ENCODE measurements around the gene PARD6B.
"Not testable (repeated sequence)": the region's sequence is repeated elsewhere in the genome, so short reads cannot be mapped to it uniquely, and the experiment has no call there.

The PARD6B gene, protein sequence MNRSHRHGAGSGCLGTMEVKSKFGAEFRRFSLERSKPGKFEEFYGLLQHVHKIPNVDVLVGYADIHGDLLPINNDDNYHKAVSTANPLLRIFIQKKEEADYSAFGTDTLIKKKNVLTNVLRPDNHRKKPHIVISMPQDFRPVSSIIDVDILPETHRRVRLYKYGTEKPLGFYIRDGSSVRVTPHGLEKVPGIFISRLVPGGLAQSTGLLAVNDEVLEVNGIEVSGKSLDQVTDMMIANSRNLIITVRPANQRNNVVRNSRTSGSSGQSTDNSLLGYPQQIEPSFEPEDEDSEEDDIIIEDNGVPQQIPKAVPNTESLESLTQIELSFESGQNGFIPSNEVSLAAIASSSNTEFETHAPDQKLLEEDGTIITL

GRCh38 chr20:50731055-50731929 lies at the start of gene PARD6B:
Gene PARD6B, plus strand, starts transcription at chr20:50731580. Its CDS starts 207 bp downstream, at chr20:50731787.
- DNase-seq (ENCODE audit: low read depth) = peak; percentile 99

DNA sequence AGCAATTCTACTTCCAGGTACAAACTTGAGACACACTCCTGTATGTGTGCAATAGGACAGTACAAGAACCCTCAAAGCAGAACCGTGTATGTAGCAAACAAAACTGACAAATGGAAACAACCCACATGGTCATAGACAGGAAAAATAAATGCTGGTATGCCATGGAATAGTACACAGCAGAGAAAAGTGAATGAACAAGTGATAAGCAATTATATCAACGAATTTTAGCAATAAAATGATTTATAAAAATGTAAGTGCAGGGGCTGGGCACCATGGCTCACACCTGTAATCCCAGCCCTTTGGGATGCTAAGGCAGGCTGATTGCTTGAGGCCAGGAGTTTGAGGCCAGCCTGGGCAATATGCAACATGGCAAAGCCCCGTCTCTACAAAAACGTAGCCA lies 49.3 kb upstream of the PARD6B start:
- no peak for DNase-seq (ENCODE audit: low read depth)

- no peak for DNase-seq (ENCODE audit: low read depth)
Observed at GRCh38 chr20:50682947-50683530, 48.3 kb upstream of the PARD6B start.

DNA sequence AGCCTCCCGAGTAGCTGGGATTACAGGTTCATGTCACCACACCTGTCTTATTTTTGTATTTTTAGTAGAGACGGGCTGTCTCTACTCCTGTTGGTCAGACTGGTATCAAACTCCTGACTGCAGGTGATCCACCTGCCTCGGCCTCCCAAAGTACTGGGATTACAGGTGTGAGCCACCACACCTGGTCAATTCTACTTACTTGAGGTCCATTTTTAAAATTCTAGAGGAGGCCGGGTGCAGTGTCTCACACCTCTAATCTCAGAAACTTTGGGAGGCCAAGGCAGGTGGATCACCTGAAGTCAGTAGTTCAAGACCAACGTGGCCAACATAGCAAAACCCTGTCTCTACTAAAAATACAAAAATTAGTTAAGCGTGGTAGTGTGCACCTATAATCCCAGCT lies 47.8 kb upstream of the PARD6B start:
- DNase-seq (ENCODE audit: low read depth) = no peak

DNA sequence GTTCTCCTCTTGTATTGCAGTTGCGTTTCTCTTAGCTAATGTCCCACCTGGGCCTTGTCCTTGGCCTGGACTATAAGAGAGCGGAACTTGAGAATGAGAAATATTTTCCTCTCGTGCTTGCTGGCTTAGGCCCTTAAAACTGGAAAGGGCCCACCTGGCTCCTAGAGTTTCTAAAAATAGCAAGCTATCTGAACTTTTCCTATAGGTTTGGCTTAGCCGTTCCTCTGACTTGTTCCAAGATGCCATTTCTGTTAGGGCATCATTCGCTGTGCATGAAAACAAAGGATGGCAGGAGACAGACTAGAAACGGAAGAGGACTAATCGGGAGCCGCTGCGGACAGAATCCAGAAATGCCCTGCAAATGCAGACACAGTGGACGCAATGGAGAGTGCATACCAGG lies 44.6 kb upstream of the PARD6B start:
- no peak for DNase-seq (ENCODE audit: low read depth)

DNA sequence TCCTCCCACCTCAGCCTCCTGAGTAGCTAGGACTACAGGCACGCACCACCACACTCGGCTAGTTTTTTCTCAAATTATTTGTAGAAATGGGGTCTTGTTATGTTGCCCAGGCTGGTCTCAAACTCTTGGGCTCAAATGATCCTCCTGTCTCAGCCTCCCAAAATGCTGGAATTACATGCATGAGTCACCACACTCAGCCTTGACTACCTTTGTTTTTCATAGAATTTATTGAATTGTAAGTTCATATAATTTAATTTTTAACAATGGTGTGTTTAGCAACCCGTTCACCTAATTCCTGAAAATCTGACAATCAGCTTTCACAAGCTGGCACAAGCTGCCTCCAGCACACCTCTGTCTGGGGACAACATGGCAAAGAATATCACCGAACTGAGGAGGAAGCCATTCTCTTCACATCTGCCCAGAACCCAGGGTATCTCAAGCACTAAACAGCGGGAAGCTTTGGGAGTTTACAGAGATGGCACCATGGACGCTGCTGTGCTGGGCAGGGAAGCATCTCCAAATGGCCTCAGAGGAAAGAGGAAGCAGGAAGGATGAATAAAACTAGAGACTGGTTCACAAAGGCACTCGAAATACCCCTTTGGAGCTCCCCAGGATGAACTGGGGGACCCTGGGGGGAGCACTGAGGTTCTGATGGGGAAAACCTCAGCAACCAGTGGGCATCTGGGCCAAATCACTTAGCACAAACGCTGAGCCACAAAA lies 43.0 kb upstream of the PARD6B start:
- no peak for DNase-seq (ENCODE audit: low read depth)

DNA sequence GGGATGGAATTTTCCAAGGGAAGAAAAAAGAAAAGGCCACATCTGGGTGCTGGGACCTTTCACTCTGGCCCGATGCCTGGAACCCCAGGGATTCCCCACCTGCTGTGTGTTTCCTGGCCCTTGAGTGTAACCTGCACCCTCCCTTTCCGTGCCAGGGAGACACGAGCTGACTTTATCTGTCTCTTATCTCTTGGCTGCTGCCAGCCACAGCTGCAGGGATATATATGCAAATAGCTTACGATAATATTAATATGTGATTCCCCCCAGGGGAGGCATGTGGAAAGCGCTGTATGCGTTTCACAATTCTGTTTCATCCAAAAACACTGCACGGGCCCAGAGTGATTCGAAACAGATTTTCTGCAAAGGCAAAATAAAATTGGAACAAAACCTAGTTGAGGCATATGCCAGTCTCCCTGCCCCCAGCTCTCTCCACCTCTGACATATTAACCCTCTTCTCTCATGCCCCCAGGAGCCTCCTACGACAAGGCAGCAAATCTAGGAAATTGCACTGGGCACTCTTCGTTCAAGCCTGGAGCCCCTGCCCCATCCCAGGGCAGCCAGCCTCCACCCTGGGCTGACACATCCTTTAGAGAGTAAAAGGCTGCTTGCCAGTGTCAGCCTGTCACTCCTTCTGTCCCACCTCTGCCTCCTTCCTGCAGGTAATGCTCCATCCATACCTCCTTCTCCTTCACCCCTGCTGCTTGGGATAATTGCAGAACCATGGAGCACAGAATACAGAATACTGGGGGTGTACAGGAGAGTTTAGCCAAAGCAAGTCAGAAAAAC lies 41.3 kb upstream of the PARD6B start:
- no peak for DNase-seq (ENCODE audit: low read depth)

DNA sequence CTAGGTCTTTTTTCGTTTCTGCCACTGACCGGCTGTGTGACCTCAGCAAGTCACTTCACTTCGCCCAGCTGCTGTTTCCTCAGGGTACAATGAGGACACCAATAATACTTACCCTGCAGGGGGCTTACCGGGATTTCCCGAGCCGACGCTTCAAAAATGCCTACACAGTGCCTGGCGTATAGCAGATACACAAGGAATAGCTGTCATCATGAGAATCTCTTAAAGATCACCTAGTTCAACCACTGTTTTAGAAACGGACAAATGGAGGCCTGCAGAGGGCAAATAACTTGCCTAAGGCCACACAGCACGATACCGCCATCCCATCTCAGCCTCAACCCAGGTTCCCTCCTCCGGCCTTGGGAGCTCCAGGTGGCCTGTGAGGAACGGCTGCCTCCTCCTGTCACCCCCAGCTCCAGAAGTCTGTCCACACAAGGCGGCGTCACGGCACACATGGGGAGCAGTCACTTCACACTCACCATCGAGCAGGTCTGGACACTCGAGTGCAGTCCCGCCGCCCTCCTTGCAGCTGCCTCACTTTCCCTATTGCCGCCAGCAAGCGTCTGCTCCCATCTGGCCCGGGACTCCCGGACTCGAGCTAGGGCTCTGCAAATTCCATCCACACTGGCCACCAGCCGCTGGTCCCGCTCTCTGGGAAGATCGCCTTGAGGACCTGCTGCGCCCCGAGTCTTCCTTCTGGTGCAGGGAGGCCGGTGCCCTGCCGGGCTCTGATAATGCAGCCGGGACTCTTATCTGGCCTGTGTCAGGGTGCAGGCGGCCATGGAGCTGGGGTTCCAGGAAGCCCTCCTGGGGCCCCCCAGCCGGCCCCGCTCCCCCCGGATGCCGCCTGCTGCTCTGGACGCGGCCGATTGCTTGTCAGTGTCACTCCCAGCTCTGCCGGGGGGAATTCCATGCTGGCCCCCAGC lies 40.5 kb upstream of the PARD6B start, which contains the start of gene RIPOR3:
RIPOR3 (minus strand) TSS at position 893 of the 923 bp plus-strand sequence; CDS start at position 479, 414 bp downstream.
- DNase-seq (ENCODE audit: low read depth) = no peak

- DNase-seq (ENCODE audit: low read depth) = no peak
Observed at GRCh38 chr20:50691573-50692551, 39.5 kb upstream of the PARD6B start.

- no peak for DNase-seq (ENCODE audit: low read depth)
Observed at GRCh38 chr20:50692552-50692933, 38.8 kb upstream of the PARD6B start.

GRCh38 chr20:50693001-50693400 lies 38.4 kb upstream of the PARD6B start:
- DNase-seq (ENCODE audit: low read depth) = no peak

GRCh38 chr20:50694379-50695134 lies 36.8 kb upstream of the PARD6B start:
- no peak for DNase-seq (ENCODE audit: low read depth)

- DNase-seq (ENCODE audit: low read depth) = no peak
Observed at GRCh38 chr20:50695135-50695872, 36.1 kb upstream of the PARD6B start.

DNA sequence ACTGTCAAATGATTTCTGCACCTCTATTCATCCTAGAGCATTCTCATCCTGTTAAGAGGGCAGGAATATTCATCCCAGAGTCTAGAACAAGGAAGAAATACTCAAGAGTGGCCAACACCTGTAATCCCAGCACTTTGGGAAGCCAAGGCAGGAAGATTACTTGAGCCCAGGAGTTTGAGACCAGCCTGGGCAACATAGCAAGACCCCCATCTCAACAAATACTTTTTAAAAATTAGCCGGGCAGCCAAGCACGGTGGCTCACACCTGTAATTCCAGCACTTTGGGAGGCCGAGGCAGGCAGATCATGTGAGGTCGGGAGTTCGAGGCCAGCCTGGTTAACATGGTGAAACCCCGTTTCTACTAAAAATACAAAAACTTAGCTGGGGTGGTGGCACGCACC lies 33.1 kb upstream of the PARD6B start:
- DNase-seq (ENCODE audit: low read depth) = not testable (repeated sequence)

DNA sequence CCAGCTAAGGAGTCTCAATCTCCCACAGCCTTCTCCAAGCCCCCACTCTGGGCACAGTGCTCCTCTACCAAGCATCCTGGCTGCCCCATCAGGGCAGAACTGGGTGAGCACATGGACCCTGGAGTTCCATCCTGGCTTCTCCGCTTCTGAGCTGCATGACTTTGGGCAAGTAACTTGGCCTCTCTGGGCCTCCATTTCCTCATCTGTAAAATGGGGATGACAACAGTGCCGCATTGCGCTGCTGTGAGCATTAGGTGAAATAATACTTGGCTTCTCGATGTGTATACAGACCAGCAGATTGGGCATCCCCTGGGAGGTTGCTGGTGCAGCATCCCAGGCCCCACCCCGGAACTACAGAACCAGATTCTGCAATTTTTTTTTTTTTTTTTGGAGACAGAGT lies 31.7 kb upstream of the PARD6B start:
- no peak for DNase-seq (ENCODE audit: low read depth)

- no peak for DNase-seq (ENCODE audit: low read depth)
Observed at GRCh38 chr20:50701041-50701963, 30.1 kb upstream of the PARD6B start.

All from stimulated activated CD8-positive, alpha-beta memory T cell treated with anti-CD3 and anti-CD28 coated beads, Interleukin-12 subunit alpha, Interleukin-12 subunit beta, amount 100 ng/mL, for 1 hour (primary cell).